ENCODE data around the gene IKZF1. TPM values are rescaled to one million over a fixed set of nuclear protein-coding genes. Genes with fewer than 3 reads are reported as not detected.

Gene IKZF1
- total RNA-seq, 4 donors from 2014 or later, result 25.3 to 108 (median 31.7) TPM

GRCh38 chr7:50355817-50356178 lies 51.3 kb downstream of the IKZF1 start:
- no peaks in the 10 kb centered on the region for H3K27me3 ChIP-seq
- H3K27ac ChIP-seq, result peak overlapping the region in 2 of 4 donors; percentile 8 to 21
- no peak overlapping the region for H3K4me3 ChIP-seq
- no peak for DNase-seq
- no peaks in the 10 kb centered on the region for H3K36me3 ChIP-seq
- TF ChIP-seq CTCF (IDR thresholded peaks at IDR 0.05), result no peak
- TF ChIP-seq POLR2A (IDR thresholded peaks at IDR 0.05), result no peak
- peaks cover 0 to 7% (median 0%) of the 10 kb centered on the region in 4 donors for H3K4me1 ChIP-seq
- no peaks in the 10 kb centered on the region for H3K9me3 ChIP-seq

- Histone ChIP-seq H3K27ac (peak overlapping the region in 3 of 4 donors; percentile 8 to 74 (median 59)), H3K9me3 (no peaks in the 10 kb centered on the region), H3K4me1 (peaks cover 0 to 6% (median 0%) of the 10 kb centered on the region in 4 donors), H3K4me3 (no peak overlapping the region), H3K27me3 (no peaks in the 10 kb centered on the region), H3K36me3 (no peaks in the 10 kb centered on the region)
- DNase-seq, result no peak
- TF ChIP-seq CTCF (IDR thresholded peaks at IDR 0.05), result no peak
- no peak for TF ChIP-seq POLR2A (IDR thresholded peaks at IDR 0.05)
Observed at GRCh38 chr7:50356212-50356944, 51.9 kb downstream of the IKZF1 start.

GRCh38 chr7:50356945-50357268 lies 52.4 kb downstream of the IKZF1 start:
- DNase-seq, result no peak
- no peaks in the 10 kb centered on the region for H3K27me3 ChIP-seq
- H3K4me3 ChIP-seq, result no peak overlapping the region
- no peaks in the 10 kb centered on the region for H3K9me3 ChIP-seq
- peaks cover 0 to 4% (median 0%) of the 10 kb centered on the region in 4 donors for H3K4me1 ChIP-seq
- H3K27ac ChIP-seq, result peak overlapping the region in 3 of 4 donors; percentile 59 to 75 (median 74)
- no peaks in the 10 kb centered on the region for H3K36me3 ChIP-seq
- no peak for TF ChIP-seq POLR2A (IDR thresholded peaks at IDR 0.05)
- TF ChIP-seq CTCF (IDR thresholded peaks at IDR 0.05), result no peak

- no peak overlapping the region for H3K4me3 ChIP-seq
- H3K36me3 ChIP-seq, result no peaks in the 10 kb centered on the region
- H3K9me3 ChIP-seq, result no peaks in the 10 kb centered on the region
- TF ChIP-seq CTCF (IDR thresholded peaks at IDR 0.05) (no peak), POLR2A (IDR thresholded peaks at IDR 0.05) (no peak)
- no peaks in the 10 kb centered on the region for H3K27me3 ChIP-seq
- H3K27ac ChIP-seq, result peak overlapping the region in 3 of 4 donors; percentile 59 to 75 (median 74)
- H3K4me1 ChIP-seq, result peaks cover 0 to 8% (median 0%) of the 10 kb centered on the region in 4 donors
- DNase-seq, result no peak
Observed at GRCh38 chr7:50357426-50357825, 52.9 kb downstream of the IKZF1 start.

DNA sequence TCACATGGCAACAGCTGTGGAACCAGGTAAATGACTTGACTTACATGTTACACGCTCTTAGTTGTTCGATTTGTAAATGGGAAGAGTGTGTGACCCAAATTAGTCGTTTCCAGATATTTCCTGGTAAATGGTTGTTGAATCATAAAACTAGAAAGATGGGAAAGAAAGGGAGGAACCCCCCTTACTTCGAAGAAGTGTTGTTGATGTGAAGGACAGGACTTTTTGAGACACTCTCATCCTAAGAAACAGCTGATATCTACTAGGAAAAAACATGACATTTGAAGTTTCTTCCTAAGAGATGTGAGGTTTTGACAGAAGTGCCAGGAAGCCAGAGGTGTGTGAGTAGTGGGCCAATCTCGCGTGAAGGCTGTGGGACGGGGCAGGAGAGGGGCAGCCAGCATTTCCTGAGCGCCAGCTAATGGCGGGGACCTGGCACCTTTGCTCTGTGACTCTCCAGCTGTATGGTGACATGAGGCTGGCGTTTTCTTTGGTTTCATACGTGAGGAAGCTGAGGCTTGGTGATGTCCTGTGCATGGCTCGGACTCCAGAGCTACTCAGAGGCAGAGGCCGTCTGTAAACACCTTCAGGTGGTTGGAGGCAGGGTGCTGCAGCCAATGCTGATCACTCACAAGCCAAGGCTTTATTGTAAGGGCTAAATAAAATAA lies 53.7 kb downstream of the IKZF1 start:
- no peak for TF ChIP-seq CTCF (IDR thresholded peaks at IDR 0.05)
- no peak for TF ChIP-seq POLR2A (IDR thresholded peaks at IDR 0.05)
- H3K27ac ChIP-seq, result peak overlapping the region; percentile 31 to 75 (median 66)

More for the DNA sequence above, 53.7 kb downstream of the IKZF1 start:
- no peak for DNase-seq
- H3K4me1 ChIP-seq, result peaks cover 0 to 9% (median 0%) of the 10 kb centered on the region in 4 donors
- H3K9me3 ChIP-seq, result no peaks in the 10 kb centered on the region
- H3K27me3 ChIP-seq, result no peaks in the 10 kb centered on the region
- H3K36me3 ChIP-seq, result no peaks in the 10 kb centered on the region
- no peak overlapping the region for H3K4me3 ChIP-seq
